Measurements from ENCODE around the gene CAMSAP1. TPM values are rescaled to one million over a fixed set of nuclear protein-coding genes. Genes with fewer than 3 reads are reported as not detected.

CAMSAP1 gene
- total RNA-seq, 1 donor from 2014 or later = 35.5 TPM

DNA sequence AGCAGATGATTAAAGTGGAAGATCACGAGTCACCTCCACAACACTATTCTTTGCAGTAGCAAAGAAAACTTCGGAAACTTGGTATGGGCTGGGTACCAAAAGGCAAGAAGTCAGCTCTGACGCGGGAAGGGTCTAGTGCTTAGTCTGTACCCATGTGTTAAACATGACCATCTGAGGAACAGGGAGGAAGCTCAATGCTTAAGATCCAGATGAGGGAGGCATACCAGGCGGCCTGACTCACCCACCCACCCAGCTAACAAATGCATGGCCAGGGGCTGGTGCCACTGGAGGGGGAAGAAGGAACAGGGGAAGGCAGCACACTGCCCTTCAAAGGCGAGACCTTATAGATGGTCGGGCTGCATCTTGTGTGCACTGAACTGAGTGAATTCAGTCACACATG, 41.8 kb downstream of the CAMSAP1 start:
- TF ChIP-seq, protein P1, sequence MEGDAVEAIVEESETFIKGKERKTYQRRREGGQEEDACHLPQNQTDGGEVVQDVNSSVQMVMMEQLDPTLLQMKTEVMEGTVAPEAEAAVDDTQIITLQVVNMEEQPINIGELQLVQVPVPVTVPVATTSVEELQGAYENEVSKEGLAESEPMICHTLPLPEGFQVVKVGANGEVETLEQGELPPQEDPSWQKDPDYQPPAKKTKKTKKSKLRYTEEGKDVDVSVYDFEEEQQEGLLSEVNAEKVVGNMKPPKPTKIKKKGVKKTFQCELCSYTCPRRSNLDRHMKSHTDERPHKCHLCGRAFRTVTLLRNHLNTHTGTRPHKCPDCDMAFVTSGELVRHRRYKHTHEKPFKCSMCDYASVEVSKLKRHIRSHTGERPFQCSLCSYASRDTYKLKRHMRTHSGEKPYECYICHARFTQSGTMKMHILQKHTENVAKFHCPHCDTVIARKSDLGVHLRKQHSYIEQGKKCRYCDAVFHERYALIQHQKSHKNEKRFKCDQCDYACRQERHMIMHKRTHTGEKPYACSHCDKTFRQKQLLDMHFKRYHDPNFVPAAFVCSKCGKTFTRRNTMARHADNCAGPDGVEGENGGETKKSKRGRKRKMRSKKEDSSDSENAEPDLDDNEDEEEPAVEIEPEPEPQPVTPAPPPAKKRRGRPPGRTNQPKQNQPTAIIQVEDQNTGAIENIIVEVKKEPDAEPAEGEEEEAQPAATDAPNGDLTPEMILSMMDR (IDR thresholded peaks at IDR 0.05) = no peak
- no peak for DNase-seq (ENCODE audit: low spot score)
- Mint-ChIP-seq H3K27ac (ENCODE audit: unreplicated experiment) (no peak overlapping the region), H3K4me3 (ENCODE audit: unreplicated experiment) (no peak overlapping the region), H3K4me1 (ENCODE audit: low read depth) (peaks cover 22% of the 10 kb centered on the region), H3K27me3 (ENCODE audit: low read depth) (no peaks in the 10 kb centered on the region), H3K36me3 (ENCODE audit: low read depth) (no peaks in the 10 kb centered on the region), H3K9me3 (ENCODE audit: low read depth) (no peaks in the 10 kb centered on the region)

DNA sequence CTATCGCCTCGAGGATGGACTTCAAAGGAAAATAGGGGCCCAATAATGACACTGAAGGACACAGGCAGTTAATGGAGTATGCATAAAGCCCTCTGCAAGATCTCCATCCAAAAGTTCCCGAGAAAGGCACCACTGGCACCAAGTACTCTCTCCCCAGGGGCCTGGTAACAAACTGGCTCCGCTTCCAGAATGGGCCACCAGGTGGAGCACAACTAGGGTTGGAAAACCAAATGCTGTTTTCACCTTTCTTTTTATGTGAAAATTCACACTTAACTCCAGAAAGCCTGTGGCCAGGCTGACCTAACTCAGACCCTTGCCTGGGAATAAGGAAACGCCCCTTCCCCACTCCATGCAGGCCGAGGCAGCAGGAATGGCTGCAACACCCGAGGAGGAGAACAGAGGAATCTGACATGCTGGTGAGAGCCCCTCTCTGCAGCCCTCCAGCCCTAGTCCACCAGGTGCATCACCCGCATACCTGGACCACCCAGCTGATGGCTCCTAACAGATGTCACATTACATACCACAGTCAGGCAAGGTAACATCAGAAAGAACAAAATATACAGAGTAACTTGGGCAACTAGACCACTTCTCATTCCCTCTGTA, 42.8 kb downstream of the CAMSAP1 start:
- Mint-ChIP-seq H3K36me3 (ENCODE audit: low read depth) (no peaks in the 10 kb centered on the region), H3K4me3 (ENCODE audit: unreplicated experiment) (no peak overlapping the region), H3K27me3 (ENCODE audit: low read depth) (no peaks in the 10 kb centered on the region), H3K9me3 (ENCODE audit: low read depth) (no peaks in the 10 kb centered on the region), H3K4me1 (ENCODE audit: low read depth) (peaks cover 22% of the 10 kb centered on the region), H3K27ac (ENCODE audit: unreplicated experiment) (no peak overlapping the region)
- DNase-seq (ENCODE audit: low spot score) = no peak
- TF ChIP-seq, protein P1 (IDR thresholded peaks at IDR 0.05) = peak; percentile 92

DNA sequence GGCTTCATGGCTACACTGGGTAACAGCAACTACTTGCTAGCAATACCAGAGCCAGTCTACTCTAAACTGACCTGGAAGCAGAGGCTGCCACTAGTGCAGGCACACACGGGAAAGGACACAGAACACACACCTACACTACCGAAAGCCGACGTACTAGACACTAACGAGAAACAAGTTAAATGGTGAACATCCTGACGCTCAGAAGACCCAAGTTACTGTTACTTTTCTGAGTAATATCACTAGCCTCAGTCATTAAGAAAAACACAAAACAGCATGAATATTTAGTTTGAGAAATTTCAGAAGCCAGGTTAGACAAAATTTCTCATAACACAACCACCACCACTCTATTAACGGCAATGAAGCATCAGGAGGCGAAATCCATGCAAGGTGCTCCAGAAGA, 44.5 kb downstream of the CAMSAP1 start:
- TF ChIP-seq, protein P1 (IDR thresholded peaks at IDR 0.05) = no peak
- H3K27me3 Mint-ChIP-seq (ENCODE audit: low read depth) = no peaks in the 10 kb centered on the region
- no peak overlapping the region for H3K4me3 Mint-ChIP-seq (ENCODE audit: unreplicated experiment)
- H3K9me3 Mint-ChIP-seq (ENCODE audit: low read depth) = no peaks in the 10 kb centered on the region
- no peaks in the 10 kb centered on the region for H3K36me3 Mint-ChIP-seq (ENCODE audit: low read depth)
- peaks cover 17% of the 10 kb centered on the region for H3K4me1 Mint-ChIP-seq (ENCODE audit: low read depth)
- no peak for DNase-seq (ENCODE audit: low spot score)
- no peak overlapping the region for H3K27ac Mint-ChIP-seq (ENCODE audit: unreplicated experiment)

DNA sequence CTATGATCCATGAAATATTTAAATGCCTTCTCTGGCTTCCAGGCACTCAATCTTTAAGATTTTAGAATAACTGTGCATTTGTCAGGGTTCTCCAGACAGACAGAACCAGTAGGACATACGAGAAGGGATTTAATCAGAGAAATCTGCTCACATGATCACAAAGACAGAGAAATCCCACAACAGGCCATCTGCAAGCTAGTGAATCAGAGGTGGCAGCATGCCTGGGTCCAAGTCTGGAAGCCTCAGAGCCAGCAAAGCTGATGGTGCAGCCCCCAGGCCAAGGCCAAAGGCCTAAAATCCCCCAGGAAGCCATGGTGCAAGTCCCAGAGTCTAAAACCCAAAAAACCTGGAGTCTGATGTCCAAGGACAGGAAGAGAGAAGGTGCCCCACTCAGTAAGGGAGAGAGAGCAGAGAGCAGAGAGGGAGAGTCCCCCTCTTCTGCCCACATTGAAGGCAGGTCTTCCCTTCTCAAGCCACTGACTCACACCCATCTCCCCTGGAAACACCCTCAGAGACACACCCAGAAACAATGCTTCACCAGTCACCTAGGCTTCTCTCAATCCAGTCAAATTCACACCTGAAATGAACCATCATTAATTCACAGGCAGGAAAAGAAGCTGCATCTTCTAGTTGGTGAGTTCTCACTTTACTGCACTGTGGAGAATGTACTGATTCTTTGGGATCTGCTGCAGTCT, 48.7 kb downstream of the CAMSAP1 start:
- Mint-ChIP-seq H3K36me3 (ENCODE audit: low read depth) (peaks cover 10% of the 10 kb centered on the region), H3K4me3 (ENCODE audit: unreplicated experiment) (no peak overlapping the region), H3K27me3 (ENCODE audit: low read depth) (no peaks in the 10 kb centered on the region), H3K9me3 (ENCODE audit: low read depth) (no peaks in the 10 kb centered on the region), H3K4me1 (ENCODE audit: low read depth) (peaks cover 8% of the 10 kb centered on the region), H3K27ac (ENCODE audit: unreplicated experiment) (no peak overlapping the region)
- TF ChIP-seq, protein P1 (IDR thresholded peaks at IDR 0.05) = no peak
- no peak for DNase-seq (ENCODE audit: low spot score)

DNA sequence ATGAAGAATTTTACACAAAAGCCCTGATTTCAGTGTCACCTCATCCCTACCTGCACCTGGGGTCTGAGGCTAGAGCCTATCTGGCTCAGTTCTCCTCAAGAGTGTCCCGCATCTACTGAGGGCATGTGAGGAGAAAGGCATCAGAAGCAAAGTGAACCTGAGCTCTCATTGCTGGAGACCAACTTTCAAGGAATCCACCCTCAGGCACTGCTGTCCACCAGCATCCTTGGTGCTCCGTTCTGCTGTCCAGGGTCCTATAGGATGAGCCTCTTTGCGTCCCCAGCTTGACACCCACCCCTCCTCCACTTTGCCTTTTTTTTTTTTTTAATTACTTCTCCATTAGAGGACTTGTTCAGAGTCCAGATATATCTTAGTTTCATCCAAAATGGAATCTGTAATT, 49.5 kb downstream of the CAMSAP1 start:
- Mint-ChIP-seq H3K36me3 (ENCODE audit: low read depth) (peaks cover 10% of the 10 kb centered on the region), H3K27me3 (ENCODE audit: low read depth) (no peaks in the 10 kb centered on the region), H3K4me3 (ENCODE audit: unreplicated experiment) (no peak overlapping the region), H3K4me1 (ENCODE audit: low read depth) (peaks cover 8% of the 10 kb centered on the region), H3K9me3 (ENCODE audit: low read depth) (no peaks in the 10 kb centered on the region), H3K27ac (ENCODE audit: unreplicated experiment) (no peak overlapping the region)
- DNase-seq (ENCODE audit: low spot score) = no peak
- TF ChIP-seq, protein P1 (IDR thresholded peaks at IDR 0.05) = no peak
